Glomerular visceral epithelial cell (primary cell): Measurements from ENCODE around the gene C2CD5.
"Not testable (repeated sequence)": the region's sequence is repeated elsewhere in the genome, so short reads cannot be mapped to it uniquely, and the experiment has no call there.

Experiments
- DNase-seq: peaks from one replicate; pipeline ENCODE4 v3.0.0-alpha.2; 2016; ENCODE audit errors: extremely low spot score

Gene C2CD5

GRCh38 chr12:22544038-22544979 lies at the start of gene C2CD5:
Gene C2CD5, minus strand, starts transcription at chr12:22544542. Its CDS starts 392 bp downstream, at chr12:22544150.
- peak; percentile 95 for DNase-seq

- no peak for DNase-seq
Measured at GRCh38 chr12:22593864-22594263, 49.5 kb upstream of the C2CD5 start.

GRCh38 chr12:22588817-22589216 lies 44.5 kb upstream of the C2CD5 start:
- no peak for DNase-seq

GRCh38 chr12:22578328-22578727 lies 34.0 kb upstream of the C2CD5 start:
- no peak for DNase-seq

GRCh38 chr12:22577667-22578066 lies 33.3 kb upstream of the C2CD5 start:
- DNase-seq = no peak

- no peak for DNase-seq
Measured at GRCh38 chr12:22576473-22576872, 32.1 kb upstream of the C2CD5 start.

- no peak for DNase-seq
Measured at GRCh38 chr12:22576065-22576464, 31.7 kb upstream of the C2CD5 start.

GRCh38 chr12:22574921-22575320 lies 30.6 kb upstream of the C2CD5 start:
- no peak for DNase-seq

- no peak for DNase-seq
Measured at GRCh38 chr12:22573181-22573580, 28.8 kb upstream of the C2CD5 start.

- DNase-seq = no peak
Measured at GRCh38 chr12:22569253-22569652, 24.9 kb upstream of the C2CD5 start.

GRCh38 chr12:22562036-22563028 lies 18.0 kb upstream of the C2CD5 start:
- no peak for DNase-seq

- DNase-seq = not testable (repeated sequence)
Measured at GRCh38 chr12:22554750-22555149, 10.4 kb upstream of the C2CD5 start.

- DNase-seq = no peak
Measured at GRCh38 chr12:22551624-22552023, 7.3 kb upstream of the C2CD5 start.

- no peak for DNase-seq
Measured at GRCh38 chr12:22545255-22545654, 913 bp upstream of the C2CD5 start.

GRCh38 chr12:22543246-22544037 lies 900 bp downstream of the C2CD5 start:
- peak; percentile 58 for DNase-seq

GRCh38 chr12:22541496-22542155 lies 2.7 kb downstream of the C2CD5 start:
- no peak for DNase-seq

GRCh38 chr12:22539055-22539454 lies 5.3 kb downstream of the C2CD5 start:
- no peak for DNase-seq

GRCh38 chr12:22538311-22538710 lies 6.0 kb downstream of the C2CD5 start:
- no peak for DNase-seq

- no peak for DNase-seq
Measured at GRCh38 chr12:22536971-22537544, 7.3 kb downstream of the C2CD5 start.

GRCh38 chr12:22536346-22536945 lies 7.9 kb downstream of the C2CD5 start:
- no peak for DNase-seq
